GM12878 (cell line): Measurements from ENCODE around the gene MGME1. TPM values are rescaled to one million over a fixed set of nuclear protein-coding genes. Genes with fewer than 3 reads are reported as not detected.

Experiments used
- ATAC-seq: fragments of 200-7000 bp; cut with Tn5 transposase; 3 replicates; pipeline ENCODE4 v1.9.1; 2020; ENCODE audit warnings: mild to moderate bottlenecking, moderate library complexity
- BruUV-seq: library from RNA; stranded (reverse); fragments of 400-500 nt; replicated peaks from 2 replicates; lab custom pipeline; 2021; lab: Mats Ljungman, UMichigan
- CTCF ChIA-PET: fragments of 300-600 bp; sonication (Branson Sonifier 250); formaldehyde crosslinking; extraction: SDS; loops from one replicate; lab custom pipeline; 2021; ENCODE audit warnings: inconsistent platforms; lab: Yijun Ruan, JAX
- POLR2A ChIA-PET: fragments of 350-600 bp; formaldehyde crosslinking; extraction: SDS; loops from one replicate; lab custom pipeline; 2021; ENCODE audit warnings: inconsistent platforms; lab: Charles Lee
- RAD21 ChIA-PET: fragments of 300-600 bp; sonication (Branson Sonifier 250); formaldehyde crosslinking; loops from one replicate; lab custom pipeline; 2023; ENCODE audit warnings: antibody characterized with exemption; ENCODE audit not compliant: unreplicated experiment; lab: Charles Lee
- SMC1A ChIA-PET: fragments of 300-600 bp; sonication (Branson Sonifier 250); formaldehyde crosslinking; loops from one replicate; lab custom pipeline; 2023; ENCODE audit not compliant: unreplicated experiment, uncharacterized antibody; lab: Charles Lee
- DNase-seq: peaks from one replicate; pipeline ENCODE4 v3.0.0-alpha.2; 2011; ENCODE audit warnings: low read depth, low spot score
- FAIRE-seq: peaks from 3 replicates; lab custom pipeline; 2011; peaks lifted over from hg19 to GRCh38; lab: Jason Lieb, UNC
- H2AFZ ChIP-seq: 2 replicates; pipeline ENCODE4 v1.6.0; 2011; ENCODE audit warnings: low read depth, low read length, control low read depth; ENCODE audit not compliant: control insufficient read depth
- H3K27ac ChIP-seq: 2 replicates; pipeline ENCODE4 v1.5.1; 2011; ENCODE audit warnings: control low read depth; ENCODE audit not compliant: control insufficient read depth, insufficient read depth
- H3K27me3 ChIP-seq, 2 experiments: replicated peaks in 1 of 2; 2 replicates each; pipeline versions ENCODE4 v1.6.0 to v1.6.1; 2011; ENCODE audit warnings: low read length in 1 of 2; ENCODE audit not compliant: control insufficient read depth in 2 of 2, insufficient read depth in 2 of 2
- H3K36me3 ChIP-seq, 2 experiments: 2 replicates each; pipeline ENCODE4 v1.5.1; 2011; ENCODE audit warnings: low read length in 1 of 2; ENCODE audit not compliant: control insufficient read depth in 2 of 2, insufficient read depth in 2 of 2
- H3K4me1 ChIP-seq: 2 replicates; pipeline ENCODE4 v1.6.1; 2011; ENCODE audit warnings: mild to moderate bottlenecking, low read length, moderate library complexity, mixed read lengths; ENCODE audit not compliant: control insufficient read depth, insufficient read depth
- H3K4me2 ChIP-seq: 2 replicates; pipeline ENCODE4 v1.6.0; 2011; ENCODE audit warnings: control low read depth; ENCODE audit not compliant: control insufficient read depth, insufficient read depth
- H3K4me3 ChIP-seq: fragments of 200-600 bp; sonication (generic); 2 replicates; pipeline ENCODE4 v1.5.1; 2016
- H3K79me2 ChIP-seq: 2 replicates; pipeline ENCODE4 v1.6.0; 2011; ENCODE audit warnings: low read length; ENCODE audit not compliant: control insufficient read depth, insufficient read depth
- H3K9ac ChIP-seq: 2 replicates; pipeline ENCODE4 v1.8.0; 2011; ENCODE audit warnings: low read length, control low read depth, mixed read lengths; ENCODE audit not compliant: control insufficient read depth, insufficient read depth
- H3K9me3 ChIP-seq: replicated peaks from 3 replicates; pipeline ENCODE4 v1.5.1; 2011; ENCODE audit warnings: mild to moderate bottlenecking, low read length; ENCODE audit not compliant: control insufficient read depth, insufficient read depth
- H4K20me1 ChIP-seq: 2 replicates; pipeline ENCODE4 v1.6.0; 2011; ENCODE audit not compliant: control insufficient read depth, insufficient read depth
- BCL11A ChIP-seq: IDR thresholded peaks from 2 replicates; pipeline ENCODE4 v1.6.1; 2011; ENCODE audit warnings: low read depth, low read length
- CBX3 ChIP-seq: fragments of 200-600 bp; sonication (generic); IDR thresholded peaks from 2 replicates; pipeline ENCODE4 v1.6.1; 2016; ENCODE audit warnings: low read depth, borderline replicate concordance
- CHD1 ChIP-seq: IDR thresholded peaks from 2 replicates; pipeline ENCODE4 v1.6.1; 2012; ENCODE audit warnings: low read depth, low read length, improper control_type of control experiment
- DPF2 ChIP-seq: fragments of 450-650 bp; IDR thresholded peaks from 2 replicates; pipeline ENCODE4 v1.6.1; 2017; ENCODE audit warnings: mild to moderate bottlenecking
- EGR1 ChIP-seq, 2 experiments: IDR thresholded peaks; 1 replicate in 1 of 2; 2 replicates in 1 of 2; pipeline ENCODE4 v1.6.1; 2011 to 2012; ENCODE audit warnings: low read depth in 2 of 2, low read length in 2 of 2, borderline replicate concordance in 1 of 2, mild to moderate bottlenecking in 1 of 2, moderate library complexity in 1 of 2
- GABPA ChIP-seq: IDR thresholded peaks from 2 replicates; pipeline ENCODE4 v1.6.1; 2014; ENCODE audit warnings: antibody characterized with exemption, low read depth, mild to moderate bottlenecking, inconsistent platforms
- HCFC1 ChIP-seq: fragments of 150-350 bp; IDR thresholded peaks from 2 replicates; pipeline ENCODE4 v1.6.1; 2014; ENCODE audit warnings: low read length
- JUNB ChIP-seq: IDR thresholded peaks from 2 replicates; pipeline ENCODE4 v1.6.1; 2016; ENCODE audit warnings: antibody characterized with exemption, mild to moderate bottlenecking
- NR2F1 ChIP-seq: fragments of 450-650 bp; conservative IDR thresholded peaks from 2 replicates; pipeline ENCODE4 v1.6.1; 2017; ENCODE audit warnings: mild to moderate bottlenecking
- POLR2A ChIP-seq: IDR thresholded peaks from 2 replicates; pipeline ENCODE4 v1.6.1; 2011; ENCODE audit warnings: low read depth, mild to moderate bottlenecking, low read length
- POLR2AphosphoS5 ChIP-seq: IDR thresholded peaks from 2 replicates; pipeline ENCODE4 v1.6.1; 2011; ENCODE audit warnings: mild to moderate bottlenecking, low read length, inconsistent platforms
- SP1 ChIP-seq: IDR thresholded peaks from one replicate; pipeline ENCODE4 v1.6.1; 2011; ENCODE audit warnings: low read depth, low read length
- TBL1XR1 ChIP-seq: IDR thresholded peaks from 2 replicates; pipeline ENCODE4 v1.6.1; 2012; ENCODE audit warnings: low read depth, low read length, improper control_type of control experiment
- ZNF207 ChIP-seq: fragments of 450-650 bp; IDR thresholded peaks from 2 replicates; pipeline ENCODE4 v1.6.1; 2014; ENCODE audit warnings: antibody characterized with exemption, mild to moderate bottlenecking, borderline replicate concordance
- ZNF274 ChIP-seq: IDR thresholded peaks from one replicate; pipeline ENCODE4 v1.8.0; 2011; ENCODE audit not compliant: insufficient read length, insufficient read depth
- WGBS: methylation state at CpG from one replicate; pipeline ENCODE4 v1.1.6; 2016; ENCODE audit warnings: low lambda C conversion rate; ENCODE audit not compliant: insufficient replicate concordance, insufficient coverage; ENCODE audit errors: missing lambda C conversion rate; 5-methylcytosine and 5-hydroxymethylcytosine counted together
- in situ Hi-C: fragments of 300-500 bp; cut with MboI; formaldehyde crosslinking; loops from 9 replicates; pipeline ENCODE4 v1.14.3; 2018; ENCODE audit warnings: mixed read lengths
- intact Hi-C: fragments of 100-400 bp; cut with micrococcal nuclease; formaldehyde crosslinking; loops from one replicate; pipeline ENCODE4 v1.14.2; 2022; ENCODE audit not compliant: unreplicated experiment
- polyA plus RNA-seq, 11 experiments: library from polyadenylated mRNA; depleted of rRNA in 4 of 11; unstranded in 6 of 11; stranded (reverse) in 5 of 11; fragments of >200 nt; fragmentation: Nextera tagmentation in 4 of 11; fragmentation: Illumina TruSeq in 1 of 11; extraction: Ambion mirVana in 4 of 11; extraction: Trizol in 1 of 11; gene quantifications; 1 replicate in 1 of 11; 2 replicates in 10 of 11; pipeline versions ENCODE4 v1.2.1 to v1.2.3, GENCODE V29; 2011 to 2016; ENCODE audit warnings: inconsistent platforms in 2 of 11, missing spikeins in 2 of 11, low read depth in 1 of 11
- total RNA-seq, 4 experiments: library from RNA; depleted of rRNA in 3 of 4; stranded (reverse); fragments of >200 nt in 3 of 4; fragmentation: Illumina TruSeq in 1 of 4; extraction: Trizol in 1 of 4; gene quantifications; 2 replicates each; pipeline versions ENCODE4 v1.2.1 to v1.2.3, GENCODE V29; 2013 to 2021
- TF ChIP-seq, protein P1 (sequence below): fragments of 450-650 bp; IDR thresholded peaks from 2 replicates; pipeline ENCODE4 v1.6.1; 2017; ENCODE audit warnings: mild to moderate bottlenecking, moderate library complexity
- TF ChIP-seq, protein P2 (sequence below): IDR thresholded peaks from 2 replicates; pipeline ENCODE4 v1.6.1; 2011; ENCODE audit warnings: low read depth, mild to moderate bottlenecking, low read length, moderate library complexity, borderline replicate concordance; ENCODE audit errors: extremely low read depth

MGME1 gene
- total and polyA plus RNA-seq, 10 of the 15 experiments (the other 5 are each of a cell fraction or from before 2014, with no cell fraction given), result 13.4 to 44.8 (median 30.6) TPM

DNA sequence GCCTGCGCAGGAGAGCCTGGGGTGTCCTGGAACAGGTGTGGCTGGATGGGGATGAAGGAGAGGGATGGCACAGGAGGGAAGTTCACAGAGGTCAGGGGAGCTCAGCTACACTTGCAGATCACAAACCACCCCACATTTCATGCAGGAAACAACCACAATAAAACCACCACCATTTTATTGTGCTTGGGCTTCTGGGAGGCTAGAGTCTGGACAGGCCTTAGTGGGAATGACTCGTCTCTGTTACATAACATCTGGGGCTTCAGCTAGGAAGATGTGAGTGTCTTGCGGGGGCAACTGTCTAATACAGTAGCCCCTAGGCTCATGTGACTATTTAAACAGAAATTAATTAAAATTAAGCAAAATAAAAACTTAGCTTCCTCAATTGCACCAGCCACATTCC, 33.6 kb upstream of the MGME1 start:
- ChIA-PET RAD21 (no interaction called here), SMC1A (interaction anchor here (0.6 kb wide), 1 partner anchor 64 kb away, joined by 3 read pairs; no protein-coding TSS in a partner anchor)
- no peak for FAIRE-seq

DNA sequence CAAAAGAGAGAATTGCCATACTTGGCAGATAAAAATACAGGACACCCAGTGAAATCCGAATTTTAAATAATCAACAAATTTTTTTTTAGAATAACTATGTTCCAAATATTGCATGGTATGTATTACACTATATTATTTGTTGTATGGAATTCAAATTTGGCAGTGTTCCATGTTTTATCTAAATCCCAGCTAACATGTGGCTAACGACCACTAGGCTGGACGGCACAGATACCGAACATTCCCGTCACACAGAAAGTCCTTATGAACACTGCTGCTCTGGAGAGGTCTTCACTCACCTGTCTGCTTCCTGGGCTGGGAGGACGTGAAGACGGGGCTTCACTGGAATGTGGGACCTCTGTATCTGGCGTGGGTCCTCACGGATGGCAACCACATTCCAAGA, 33.1 kb upstream of the MGME1 start:
- H3K4me1 ChIP-seq, result peaks cover 20% of the 10 kb centered on the region
- no TSS peak for BruUV-seq
- ATAC-seq, result no peak
- no peaks in the 10 kb centered on the region; the same call in 2 of the 3 replicates for H3K9me3 ChIP-seq
- H3K27me3 ChIP-seq, result no peaks in the 10 kb centered on the region
- CTCF ChIA-PET, result interaction anchor here (5.2 kb wide), 1 partner anchor 60 kb away, joined by 34 read pairs; no protein-coding TSS in a partner anchor
- in situ Hi-C loops, result loop anchor here (5.0 kb wide), 1 partner anchor 398 kb away; no protein-coding TSS in a partner anchor
- no peak overlapping the region for H3K9ac ChIP-seq
- FAIRE-seq, result no peak
- no peaks in the 10 kb centered on the region for H4K20me1 ChIP-seq
- DNase-seq, result no peak
- H3K4me2 ChIP-seq, result no peak overlapping the region
- no peak overlapping the region for H2AFZ ChIP-seq
- POLR2A ChIA-PET, result interaction anchor here (0.6 to 1.5 kb wide), 2 partner anchors 17 to 82 kb away, joined by 3 to 8 read pairs; no protein-coding TSS in a partner anchor
- RAD21 ChIA-PET, result no interaction called here
- H3K4me3 ChIP-seq, result no peak overlapping the region
- WGBS, result 71% methylated on average over 9 of the region's 9 CpGs
- SMC1A ChIA-PET, result interaction anchor here (0.6 kb wide), 1 partner anchor 63 kb away, joined by 3 read pairs; no protein-coding TSS in a partner anchor
- intact Hi-C loops, result loop anchor here (5.0 kb wide), 1 partner anchor 33 kb away; no protein-coding TSS in a partner anchor
- H3K79me2 ChIP-seq, result no peaks in the 10 kb centered on the region
- H3K27ac ChIP-seq, result no peak overlapping the region
- H3K36me3 ChIP-seq, result peaks cover 3 to 5% of the 10 kb centered on the region in 2 experiments; a peak in 3 of 4 replicates
- TF ChIP-seq TBL1XR1 (no peak), HCFC1 (no peak), POLR2AphosphoS5 (no peak), CBX3 (no peak), DPF2 (no peak), JUNB (no peak), GABPA (no peak)
- TF ChIP-seq, protein P1, sequence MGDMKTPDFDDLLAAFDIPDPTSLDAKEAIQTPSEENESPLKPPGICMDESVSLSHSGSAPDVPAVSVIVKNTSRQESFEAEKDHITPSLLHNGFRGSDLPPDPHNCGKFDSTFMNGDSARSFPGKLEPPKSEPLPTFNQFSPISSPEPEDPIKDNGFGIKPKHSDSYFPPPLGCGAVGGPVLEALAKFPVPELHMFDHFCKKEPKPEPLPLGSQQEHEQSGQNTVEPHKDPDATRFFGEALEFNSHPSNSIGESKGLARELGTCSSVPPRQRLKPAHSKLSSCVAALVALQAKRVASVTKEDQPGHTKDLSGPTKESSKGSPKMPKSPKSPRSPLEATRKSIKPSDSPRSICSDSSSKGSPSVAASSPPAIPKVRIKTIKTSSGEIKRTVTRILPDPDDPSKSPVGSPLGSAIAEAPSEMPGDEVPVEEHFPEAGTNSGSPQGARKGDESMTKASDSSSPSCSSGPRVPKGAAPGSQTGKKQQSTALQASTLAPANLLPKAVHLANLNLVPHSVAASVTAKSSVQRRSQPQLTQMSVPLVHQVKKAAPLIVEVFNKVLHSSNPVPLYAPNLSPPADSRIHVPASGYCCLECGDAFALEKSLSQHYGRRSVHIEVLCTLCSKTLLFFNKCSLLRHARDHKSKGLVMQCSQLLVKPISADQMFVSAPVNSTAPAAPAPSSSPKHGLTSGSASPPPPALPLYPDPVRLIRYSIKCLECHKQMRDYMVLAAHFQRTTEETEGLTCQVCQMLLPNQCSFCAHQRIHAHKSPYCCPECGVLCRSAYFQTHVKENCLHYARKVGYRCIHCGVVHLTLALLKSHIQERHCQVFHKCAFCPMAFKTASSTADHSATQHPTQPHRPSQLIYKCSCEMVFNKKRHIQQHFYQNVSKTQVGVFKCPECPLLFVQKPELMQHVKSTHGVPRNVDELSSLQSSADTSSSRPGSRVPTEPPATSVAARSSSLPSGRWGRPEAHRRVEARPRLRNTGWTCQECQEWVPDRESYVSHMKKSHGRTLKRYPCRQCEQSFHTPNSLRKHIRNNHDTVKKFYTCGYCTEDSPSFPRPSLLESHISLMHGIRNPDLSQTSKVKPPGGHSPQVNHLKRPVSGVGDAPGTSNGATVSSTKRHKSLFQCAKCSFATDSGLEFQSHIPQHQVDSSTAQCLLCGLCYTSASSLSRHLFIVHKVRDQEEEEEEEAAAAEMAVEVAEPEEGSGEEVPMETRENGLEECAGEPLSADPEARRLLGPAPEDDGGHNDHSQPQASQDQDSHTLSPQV, result no peak

More for the DNA sequence above, 33.6 kb upstream of the MGME1 start:
- Histone ChIP-seq H3K27ac (no peak overlapping the region), H3K36me3 (peaks cover 1 to 3% of the 10 kb centered on the region in 2 experiments; a peak in 3 of 4 replicates), H3K4me1 (peaks cover 20% of the 10 kb centered on the region), H3K9ac (no peak overlapping the region), H3K79me2 (no peaks in the 10 kb centered on the region), H4K20me1 (no peaks in the 10 kb centered on the region), H3K4me3 (no peak overlapping the region), H3K27me3 (no peaks in the 10 kb centered on the region), H3K9me3 (no peaks in the 10 kb centered on the region; the same call in 2 of the 3 replicates), H3K4me2 (no peak overlapping the region), H2AFZ (no peak overlapping the region)
- no peak for DNase-seq
- in situ Hi-C loops, result loop anchor here (5.0 kb wide), 1 partner anchor 398 kb away; no protein-coding TSS in a partner anchor
- no TSS peak for BruUV-seq
- TF ChIP-seq EGR1 (IDR thresholded peaks at IDR 0.05; ENCODE audit: borderline replicate concordance in 1 of 2, low read depth in 2 of 2, low read length in 2 of 2), result no peak
- TF ChIP-seq ZNF274, result no peak
- no peak for TF ChIP-seq CHD1
- no peak for TF ChIP-seq SP1
- no peak for TF ChIP-seq POLR2A
- TF ChIP-seq ZNF207, result no peak
- no peak for TF ChIP-seq NR2F1
- TF ChIP-seq, protein P2, sequence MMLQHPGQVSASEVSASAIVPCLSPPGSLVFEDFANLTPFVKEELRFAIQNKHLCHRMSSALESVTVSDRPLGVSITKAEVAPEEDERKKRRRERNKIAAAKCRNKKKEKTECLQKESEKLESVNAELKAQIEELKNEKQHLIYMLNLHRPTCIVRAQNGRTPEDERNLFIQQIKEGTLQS, result no peak
- TF ChIP-seq BCL11A, result no peak
- POLR2A ChIA-PET, result interaction anchor here (1.5 kb wide), 1 partner anchor 18 kb away, joined by 3 read pairs; no protein-coding TSS in a partner anchor
- intact Hi-C loops, result loop anchor here (5.0 kb wide), 1 partner anchor 33 kb away; no protein-coding TSS in a partner anchor
- CTCF ChIA-PET, result interaction anchor here (5.2 kb wide), 1 partner anchor 60 kb away, joined by 34 read pairs; no protein-coding TSS in a partner anchor
- 99% methylated on average over 3 of the region's 3 CpGs for WGBS
- ATAC-seq, result no peak
